ENCODE measurements around the gene TRMT6. TPM values are rescaled to one million over a fixed set of nuclear protein-coding genes. Genes with fewer than 3 reads are reported as not detected.

The TRMT6 gene
- total RNA-seq, 4 donors from 2014 or later: 16.5 to 27.5 (median 19.0) TPM

- Histone ChIP-seq H3K9me3 (no peaks in the 10 kb centered on the region), H3K4me1 (peaks cover 43 to 51% of the 10 kb centered on the region in 2 donors), H3K27me3 (no peaks in the 10 kb centered on the region), H3K27ac (peak overlapping the region; percentile 88 to 94 (median 92)), H3K4me3 (no peak overlapping the region), H3K36me3 (no peaks in the 10 kb centered on the region)
- DNase-seq (no peak), ATAC-seq (no peak)
- intact Hi-C loops (cut with DNase I; ENCODE audit: low total_unique reads): loop anchor here (2.0 to 10.0 kb wide), 3 partner anchors 69 to 763 kb away; partner anchors contain the start of gene CDS2
- in situ Hi-C loops (cut with MboI; ENCODE audit: low sequenced_read_pairs in 4 of 4): loop anchor here in 1 of 4 donors (5.0 kb wide), 1 partner anchor 121 kb away; no protein-coding TSS in a partner anchor
- no peak for TF ChIP-seq POLR2A (IDR thresholded peaks at IDR 0.05)
- TF ChIP-seq, protein P1, sequence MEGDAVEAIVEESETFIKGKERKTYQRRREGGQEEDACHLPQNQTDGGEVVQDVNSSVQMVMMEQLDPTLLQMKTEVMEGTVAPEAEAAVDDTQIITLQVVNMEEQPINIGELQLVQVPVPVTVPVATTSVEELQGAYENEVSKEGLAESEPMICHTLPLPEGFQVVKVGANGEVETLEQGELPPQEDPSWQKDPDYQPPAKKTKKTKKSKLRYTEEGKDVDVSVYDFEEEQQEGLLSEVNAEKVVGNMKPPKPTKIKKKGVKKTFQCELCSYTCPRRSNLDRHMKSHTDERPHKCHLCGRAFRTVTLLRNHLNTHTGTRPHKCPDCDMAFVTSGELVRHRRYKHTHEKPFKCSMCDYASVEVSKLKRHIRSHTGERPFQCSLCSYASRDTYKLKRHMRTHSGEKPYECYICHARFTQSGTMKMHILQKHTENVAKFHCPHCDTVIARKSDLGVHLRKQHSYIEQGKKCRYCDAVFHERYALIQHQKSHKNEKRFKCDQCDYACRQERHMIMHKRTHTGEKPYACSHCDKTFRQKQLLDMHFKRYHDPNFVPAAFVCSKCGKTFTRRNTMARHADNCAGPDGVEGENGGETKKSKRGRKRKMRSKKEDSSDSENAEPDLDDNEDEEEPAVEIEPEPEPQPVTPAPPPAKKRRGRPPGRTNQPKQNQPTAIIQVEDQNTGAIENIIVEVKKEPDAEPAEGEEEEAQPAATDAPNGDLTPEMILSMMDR (IDR thresholded peaks at IDR 0.05 in 4 of 5, conservative IDR thresholded peaks at IDR 0.05 in 1 of 5): no peak
These were observed 62.3 kb downstream of the TRMT6 start for GRCh38 chr20:5888041-5888440.

- peak overlapping the region; percentile 88 to 94 (median 92) for H3K27ac ChIP-seq
- TF ChIP-seq POLR2A (IDR thresholded peaks at IDR 0.05): peak in 1 of 2 donors; percentile 6
- TF ChIP-seq, protein P1 (IDR thresholded peaks at IDR 0.05 in 4 of 5, conservative IDR thresholded peaks at IDR 0.05 in 1 of 5): no peak
- H3K36me3 ChIP-seq: no peaks in the 10 kb centered on the region
- peaks cover 43 to 51% of the 10 kb centered on the region in 2 donors for H3K4me1 ChIP-seq
- H3K27me3 ChIP-seq: no peaks in the 10 kb centered on the region
- in situ Hi-C loops (cut with MboI; ENCODE audit: low sequenced_read_pairs in 4 of 4) (loop anchor here in 1 of 4 donors (5.0 kb wide), 1 partner anchor 120 kb away; no protein-coding TSS in a partner anchor), intact Hi-C loops (cut with DNase I; ENCODE audit: low total_unique reads) (loop anchor here (2.0 to 10.0 kb wide), 4 partner anchors 25 to 763 kb away; partner anchors contain the start of gene CDS2)
- peak overlapping the region in 1 of 4 donors; percentile 17 for H3K4me3 ChIP-seq
- H3K9me3 ChIP-seq: no peaks in the 10 kb centered on the region
- DNase-seq (peak; percentile 47 to 53), ATAC-seq (peak; percentile 7 to 24)
These were observed 62.9 kb downstream of the TRMT6 start for GRCh38 chr20:5887386-5887785.

Other genes with a start within 250 kb of the TRMT6 start
- 1 to 10 TPM; 5.4 to 7.1 (median 5.8) TPM for gene SHLD1, start 200.1 kb downstream of the TRMT6 start, total RNA-seq
- 10 to 100 TPM in 1 of 4 donors, 1 to 10 TPM in 2, under 1 TPM in 1; 0.25 to 35.6 (median 4.8) TPM for gene CHGB, start 39.0 kb downstream of the TRMT6 start, total RNA-seq
- gene MCM8, start 119 bp upstream of the TRMT6 start, total RNA-seq: 1 to 10 TPM; 2.4 to 5.9 (median 5.2) TPM
- 100 to 1,000 TPM in 1 of 4 donors, 10 to 100 TPM in 3; 40.9 to 109 (median 71.9) TPM for gene CRLS1, start 55.6 kb upstream of the TRMT6 start, total RNA-seq
- not detected for gene LRRN4, start 103.5 kb upstream of the TRMT6 start, total RNA-seq
- gene FERMT1, start 172.5 kb upstream of the TRMT6 start, total RNA-seq: under 1 TPM in 2 of 4 donors, not detected in 2; 0.09 to 0.36 TPM